Posterior cingulate gyrus (tissue), 11 donors: ENCODE results near the gene AGPAT1.
"Not testable (repeated sequence)": the region's sequence is repeated elsewhere in the genome, so short reads cannot be mapped to it uniquely, and the experiment has no call there.

Source experiments
- DNase-seq, 10 donors: peaks; one replicate each; pipeline versions ENCODE4 v3.0.0 to v3.0.0-alpha.2; 2020 to 2021; ENCODE audit warnings: mixed read lengths in 3 of 10
- intact Hi-C: fragments of 100-400 bp; cut with DNase I; formaldehyde crosslinking; loops from one replicate; pipeline ENCODE4 v1.15.1; 2023

The AGPAT1 gene

DNA sequence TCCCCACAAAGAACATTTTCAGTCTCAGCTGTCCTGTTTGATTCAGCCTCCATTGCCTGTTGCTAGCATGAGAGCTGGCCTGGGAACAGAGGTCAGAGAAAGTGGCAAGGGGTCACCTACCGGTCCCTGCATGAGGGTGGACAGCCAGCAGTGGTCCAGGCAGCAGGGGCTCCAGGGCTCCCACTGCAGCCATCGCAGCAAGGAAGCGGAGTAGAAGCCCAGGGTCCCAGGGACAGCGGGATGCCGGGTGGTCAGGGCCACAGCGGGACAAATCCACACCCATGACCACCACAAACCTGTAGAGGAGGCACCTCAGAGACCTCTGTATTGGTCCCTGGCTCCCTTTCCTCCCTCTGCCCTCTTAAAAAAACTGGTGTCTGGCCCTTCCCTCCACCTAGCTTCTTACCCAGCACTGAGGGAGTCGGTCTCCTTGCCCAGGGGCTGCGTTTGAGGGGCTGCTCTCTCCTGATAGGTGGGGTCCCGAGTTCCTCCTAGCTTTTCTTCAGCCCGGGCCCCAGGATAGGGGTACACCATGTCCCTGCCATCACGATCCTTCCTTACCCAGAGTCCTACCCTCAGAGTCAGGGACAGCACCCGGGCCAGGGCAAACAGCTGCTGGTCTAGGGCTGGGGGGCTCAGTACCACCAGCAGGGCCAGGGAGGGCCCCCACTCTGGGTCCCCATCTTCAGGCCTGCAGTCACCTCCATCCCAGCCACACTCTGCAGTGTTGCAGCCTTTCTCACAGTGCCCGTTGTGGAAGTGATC lies 25.0 kb upstream of the AGPAT1 start:
- DNase-seq, result peak in 2 of 10 donors; percentile 46 to 49
- intact Hi-C loops, result no loop called here

DNA sequence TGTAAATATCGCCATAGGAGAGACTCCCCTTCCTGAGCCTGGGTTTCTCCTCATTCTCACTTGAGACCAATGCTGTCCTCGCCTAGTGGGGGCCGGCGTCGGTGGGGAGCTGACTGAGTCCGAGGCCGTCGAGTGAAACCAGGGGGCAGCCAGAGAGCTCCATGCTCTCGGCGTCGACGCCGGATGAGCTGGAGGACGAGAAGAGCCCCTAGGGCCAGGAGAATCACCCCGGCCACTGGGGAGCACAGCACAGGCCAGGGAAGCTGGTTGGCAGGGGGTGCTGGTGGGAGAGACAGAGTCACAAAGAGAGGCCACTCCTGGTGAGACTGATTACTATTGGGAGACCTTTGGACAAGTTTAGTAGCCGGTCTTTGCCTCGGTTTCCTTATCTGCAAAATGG lies 23.0 kb upstream of the AGPAT1 start:
- intact Hi-C loops, result loop anchor here (5.0 kb wide), 2 partner anchors 773 to 1003 kb away; partner anchors contain the start of genes HSD17B8, RXRB and SLC39A7
- DNase-seq, result peak in 3 of 10 donors; percentile 22 to 68 (median 34)

GRCh38 chr6:32198345-32198696 lies 22.4 kb upstream of the AGPAT1 start:
- intact Hi-C loops, result loop anchor here (5.0 kb wide), 2 partner anchors 774 to 1004 kb away; partner anchors contain the start of genes HSD17B8, RXRB and SLC39A7
- peak in 2 of 10 donors; percentile 34 to 59 for DNase-seq

DNA sequence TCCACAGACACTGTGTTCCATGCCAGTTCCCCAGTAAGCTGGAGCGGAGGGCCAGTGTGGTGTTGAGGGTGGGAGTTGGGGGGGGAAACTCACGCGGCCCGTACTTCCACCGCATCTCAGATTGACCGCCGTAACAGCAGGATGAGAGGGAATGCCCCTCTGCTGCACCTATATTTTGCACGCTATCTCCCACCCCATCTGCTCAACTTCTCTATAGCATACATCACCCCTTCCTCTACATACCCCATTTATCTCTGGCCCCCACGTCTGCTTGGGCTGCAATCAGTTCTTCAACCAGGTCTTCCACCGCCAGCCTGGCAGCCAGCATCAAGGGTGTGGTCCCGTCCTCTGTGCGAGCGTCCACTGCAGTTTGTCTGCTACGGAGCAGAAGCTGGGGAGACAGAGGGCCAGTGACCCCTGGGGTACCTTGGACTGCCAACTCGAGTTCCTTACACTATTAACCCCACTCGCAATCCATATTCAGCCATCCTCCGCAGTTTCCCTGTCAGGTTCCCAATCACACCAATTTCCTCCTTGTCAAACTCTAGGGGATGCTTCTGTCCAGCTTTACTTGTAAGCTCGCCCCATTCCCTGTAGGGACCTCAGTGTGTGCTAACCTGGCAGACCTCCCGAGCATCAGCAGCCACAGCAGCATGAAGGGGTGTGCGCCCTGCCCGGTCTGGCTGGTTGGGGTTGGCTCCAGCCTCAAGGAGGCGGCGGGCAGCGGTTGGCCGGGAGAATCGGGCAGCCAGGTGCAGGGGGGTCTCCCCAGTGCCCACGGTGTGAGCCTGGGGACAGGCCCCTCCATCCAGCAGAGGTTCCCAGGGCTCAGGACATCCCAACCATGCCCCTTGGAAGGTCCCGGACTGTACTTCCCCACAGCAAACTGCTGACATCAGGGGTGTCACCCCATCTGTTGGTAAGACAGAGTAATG lies 21.1 kb upstream of the AGPAT1 start:
- intact Hi-C loops, result loop anchor here (2.0 to 5.0 kb wide), 3 partner anchors 48 to 1005 kb away; partner anchors contain the start of genes HSD17B8, RXRB and SLC39A7
- peak in 8 of 10 donors; percentile 28 to 89 (median 40) for DNase-seq

DNA sequence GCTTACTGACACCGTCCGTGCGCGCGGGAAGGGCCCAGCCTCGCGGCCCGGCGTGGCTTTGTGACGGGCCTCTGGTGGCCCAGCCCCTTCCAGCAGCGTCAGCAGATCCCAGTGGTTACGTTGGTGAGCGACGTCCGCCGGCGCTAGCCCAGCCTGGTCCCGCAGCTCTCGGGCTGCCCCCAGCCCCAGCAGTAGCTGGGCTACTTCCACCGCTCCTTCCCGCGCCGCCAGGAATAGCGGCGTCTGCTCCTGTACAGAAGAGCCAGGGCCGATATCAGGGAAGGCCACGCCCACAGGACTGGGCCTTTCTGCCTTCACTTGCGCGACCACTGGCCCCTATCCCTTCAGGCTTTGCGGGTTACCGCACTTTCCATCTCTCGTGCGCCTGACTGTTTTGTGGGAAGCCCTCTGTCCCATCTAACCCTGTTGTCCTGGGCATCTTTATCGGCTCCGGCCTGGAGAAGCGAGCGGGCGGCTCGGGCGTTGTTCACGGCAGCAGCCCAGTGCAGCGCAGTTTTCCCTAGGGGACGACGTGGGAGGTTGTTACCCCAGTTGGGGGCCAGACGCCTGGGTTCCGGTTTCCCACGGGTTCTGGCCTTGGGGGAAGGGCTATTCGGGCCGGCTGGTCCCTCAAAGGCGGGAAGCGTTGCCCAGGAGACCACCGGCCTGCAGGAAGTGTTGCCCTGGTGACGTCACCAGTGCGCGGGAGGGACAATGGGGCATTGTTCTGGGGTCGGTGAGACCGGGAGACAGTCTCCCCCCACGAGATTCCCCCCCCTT lies 20.2 kb upstream of the AGPAT1 start:
- intact Hi-C loops, result loop anchor here (2.0 to 5.0 kb wide), 6 partner anchors 19 to 1006 kb away; partner anchors contain the start of genes AGPAT1, ATF6B, HSD17B8 and RXRB

DNA sequence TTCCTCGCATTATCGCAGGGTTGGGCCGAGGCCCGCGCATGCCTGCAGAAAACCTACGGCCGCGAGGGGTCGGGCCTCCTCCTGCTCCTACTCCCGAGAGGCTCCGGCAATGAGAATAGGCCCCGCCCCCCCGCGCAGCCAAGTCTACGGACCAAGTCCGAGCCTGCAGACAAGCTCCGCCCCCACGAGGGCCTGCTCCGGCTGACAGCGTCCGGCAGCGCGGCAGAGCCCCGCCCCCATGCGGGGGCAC lies 19.7 kb upstream of the AGPAT1 start:
- intact Hi-C loops, result loop anchor here (2.0 to 5.0 kb wide), 5 partner anchors 19 to 1007 kb away; partner anchors contain the start of genes AGPAT1, ATF6B, HSD17B8 and RXRB
- DNase-seq, result peak; percentile 100

More for the DNA sequence above, 20.2 kb upstream of the AGPAT1 start:
- DNase-seq, result peak; percentile 84 to 99 (median 94)

DNA sequence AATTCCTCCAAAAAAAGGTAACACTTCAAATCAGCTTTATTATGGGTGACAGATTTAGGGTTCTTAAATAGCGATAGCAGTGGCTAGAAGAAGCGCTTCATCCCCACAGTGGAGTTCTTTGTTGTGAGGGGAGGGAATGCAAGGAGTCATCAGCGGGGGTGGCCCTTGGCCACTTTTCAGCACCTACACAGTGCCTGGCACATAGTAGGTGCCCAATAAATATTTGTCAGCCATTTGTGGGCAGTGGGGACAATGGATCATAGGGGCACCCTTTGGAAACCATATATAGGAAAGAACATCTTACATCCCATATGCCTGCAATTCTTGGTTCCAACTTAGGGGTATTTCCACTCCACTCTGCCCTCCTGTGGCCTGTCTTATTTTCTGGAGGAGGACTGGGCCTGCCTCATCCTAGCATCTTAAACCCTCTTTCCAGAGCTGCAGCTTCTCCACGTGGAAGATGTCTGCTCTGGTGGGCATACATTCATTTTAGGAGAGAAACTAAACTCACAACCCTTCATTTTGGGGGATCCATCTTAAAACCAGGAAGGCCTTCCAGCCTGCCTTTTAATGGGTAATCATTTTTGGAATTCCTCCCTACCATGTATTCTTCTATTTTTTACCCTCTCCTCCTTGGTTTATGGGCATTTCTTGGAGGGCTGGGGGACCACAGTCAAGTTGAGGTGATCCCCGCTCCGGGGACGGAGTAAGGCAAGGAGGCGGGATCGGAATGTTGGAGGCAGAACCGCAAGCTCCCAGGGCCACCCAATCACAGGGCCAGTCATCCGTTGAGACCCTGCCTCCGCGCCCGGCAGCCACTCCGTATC lies 19.2 kb upstream of the AGPAT1 start:
- intact Hi-C loops, result loop anchor here (2.0 to 5.0 kb wide), 5 partner anchors 18 to 1007 kb away; partner anchors contain the start of genes AGPAT1, ATF6B, HSD17B8 and RXRB
- peak in 2 of 10 donors; percentile 25 to 69 for DNase-seq

DNA sequence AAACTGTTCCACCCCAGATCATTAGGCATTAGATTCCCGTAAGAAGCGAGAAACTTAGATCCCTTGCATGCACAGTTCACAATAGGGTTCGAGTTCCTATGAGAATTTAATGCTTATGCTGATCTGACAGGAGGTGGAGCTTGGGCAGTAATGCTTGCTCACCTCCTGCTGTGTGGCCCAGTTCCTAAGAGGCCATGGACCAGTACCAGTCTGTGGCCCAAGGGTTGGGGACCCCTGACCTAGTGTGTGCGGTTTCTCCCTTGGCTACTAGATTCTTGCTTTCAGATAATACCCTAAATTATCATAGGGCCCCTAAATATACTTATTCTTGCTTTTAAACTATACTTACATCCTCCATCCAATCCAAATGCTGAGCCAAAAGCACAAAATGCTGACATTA lies 18.5 kb upstream of the AGPAT1 start:
- intact Hi-C loops, result loop anchor here (2.0 kb wide), 3 partner anchors 18 to 66 kb away; partner anchors contain the start of genes AGPAT1 and ATF6B
- no peak for DNase-seq

GRCh38 chr6:32193096-32193495 lies 17.2 kb upstream of the AGPAT1 start:
- DNase-seq, result peak in 1 of 10 donors; percentile 6
- intact Hi-C loops, result not testable (repeated sequence)

- intact Hi-C loops, result no loop called here
- peak in 2 of 10 donors; percentile 52 to 60 for DNase-seq
These were observed 16.7 kb upstream of the AGPAT1 start, which contains the start of gene GPSM3 for GRCh38 chr6:32192608-32193039. TSS of gene GPSM3 (minus strand) at chr6:32192643. CDS start at chr6:32192513, 130 bp downstream.

DNA sequence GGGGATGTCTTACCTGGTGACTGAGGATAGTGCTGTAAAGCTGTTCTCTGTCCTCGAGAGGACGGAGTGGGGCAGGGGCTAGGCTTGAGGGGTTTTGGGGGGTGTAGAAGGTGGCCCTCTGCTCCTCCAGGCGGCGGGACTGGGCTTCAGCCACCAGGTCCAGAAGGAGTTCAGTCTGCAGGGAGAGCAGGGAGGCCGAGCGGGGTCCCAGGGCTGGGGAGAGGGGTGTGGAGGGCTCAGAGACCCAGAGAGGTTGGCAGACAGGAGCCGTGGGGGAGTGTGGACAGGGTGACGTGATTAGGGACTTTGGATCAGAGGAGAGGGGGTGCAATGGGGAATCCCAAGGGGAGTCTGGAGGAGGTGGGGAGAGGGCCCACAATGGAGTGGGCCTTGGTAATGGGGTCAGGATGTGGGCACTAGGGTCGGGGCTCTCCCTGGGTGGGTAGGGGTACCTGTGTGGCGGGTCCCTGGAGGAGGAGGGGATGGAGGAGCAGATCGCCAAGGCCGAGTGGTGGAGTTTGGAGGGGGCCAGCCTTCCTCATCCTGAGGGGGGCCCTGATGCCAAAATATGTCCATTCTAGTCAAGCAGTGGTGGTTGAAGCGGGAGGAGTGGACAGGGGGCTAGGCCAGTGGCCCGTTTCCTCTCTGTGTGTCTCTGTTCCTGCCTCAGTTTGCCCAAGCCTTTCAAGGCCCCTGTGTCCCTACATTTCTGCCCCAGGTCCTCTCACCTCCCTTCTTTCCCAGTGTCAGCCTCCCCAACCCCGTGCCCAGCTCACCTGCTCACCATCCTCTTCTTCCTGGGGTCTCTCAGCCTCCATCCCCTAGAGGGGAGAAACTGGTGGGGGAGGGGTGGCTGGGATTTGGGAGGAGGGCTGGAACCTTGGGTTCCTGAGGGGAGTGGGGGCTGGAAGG lies 16.1 kb upstream of the AGPAT1 start:
- DNase-seq, result peak in 2 of 10 donors; percentile 33 to 78
- intact Hi-C loops, result no loop called here

GRCh38 chr6:32190911-32191677 lies 15.2 kb upstream of the AGPAT1 start:
- peak in 2 of 10 donors; percentile 43 to 55 for DNase-seq
- intact Hi-C loops, result no loop called here

GRCh38 chr6:32190054-32190851 lies 14.4 kb upstream of the AGPAT1 start, which contains the start of gene PBX2:
TSS of gene PBX2 (minus strand) at chr6:32190202. CDS start at chr6:32189915, 287 bp downstream.
- DNase-seq, result peak; percentile 72 to 97 (median 82)
- intact Hi-C loops, result no loop called here

DNA sequence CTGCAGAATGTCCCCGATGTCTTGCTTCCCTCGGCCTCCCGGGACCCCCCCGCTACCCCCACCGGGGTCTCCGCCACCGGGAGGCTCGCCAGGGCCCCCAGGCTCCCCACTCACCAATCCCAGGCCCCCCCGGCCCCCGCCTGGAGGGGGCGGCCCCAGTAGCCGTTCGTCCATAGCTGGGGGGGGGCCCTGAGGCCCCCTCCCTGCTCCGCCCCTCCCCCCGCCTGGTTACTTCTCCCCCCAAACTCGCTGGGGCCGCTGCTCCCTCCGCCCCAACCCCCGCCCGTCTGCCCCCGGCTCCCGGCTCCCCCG lies 13.8 kb upstream of the AGPAT1 start:
- intact Hi-C loops, result no loop called here
- no peak for DNase-seq

DNA sequence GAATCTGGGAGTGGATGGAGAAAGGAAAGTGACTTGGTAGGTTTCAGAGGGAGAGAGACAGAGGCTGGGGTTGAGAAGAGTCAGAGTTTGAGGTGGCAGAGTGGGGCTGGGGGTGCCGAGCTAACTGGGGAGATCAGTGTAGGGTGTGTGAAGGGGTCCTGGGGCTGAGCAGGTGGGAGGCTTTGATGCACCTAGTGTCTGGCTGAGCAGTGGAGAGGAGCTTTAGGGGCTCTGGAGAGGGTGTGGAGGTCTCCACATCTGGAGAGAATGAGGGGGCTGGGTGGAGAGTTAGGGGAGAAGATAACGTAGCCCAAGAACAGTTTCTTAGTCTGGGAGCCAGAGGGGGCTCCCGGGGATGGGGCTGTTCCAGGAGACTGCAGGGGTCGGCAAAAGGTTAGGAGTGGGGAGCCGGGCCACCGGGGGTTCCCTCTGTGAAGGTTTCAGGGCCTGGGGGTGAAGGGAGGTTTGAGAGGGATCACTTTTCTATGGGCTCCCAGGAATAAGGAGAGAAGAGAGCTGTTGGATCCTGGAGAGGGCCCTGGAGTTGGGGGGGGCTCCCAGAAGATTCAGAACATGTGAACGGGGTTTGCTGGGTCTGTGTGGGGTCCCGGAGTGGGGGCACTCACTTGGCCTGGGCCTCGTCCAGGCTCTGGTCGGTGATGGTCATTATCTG lies 13.3 kb upstream of the AGPAT1 start:
- peak in 2 of 10 donors; percentile 70 to 71 for DNase-seq
- intact Hi-C loops, result no loop called here
